HL-60 (cell line): ENCODE measurements around the gene NAGA.

ENCODE experiments used
- GABPA ChIP-seq: IDR thresholded peaks from 2 replicates; pipeline ENCODE4 v1.6.1; 2012; ENCODE audit warnings: low read depth
- POLR2AphosphoS5 ChIP-seq: IDR thresholded peaks from 2 replicates; pipeline ENCODE4 v1.6.1; 2012; ENCODE audit warnings: low read depth
- SPI1 ChIP-seq: IDR thresholded peaks from 2 replicates; pipeline ENCODE4 v1.6.1; 2012; ENCODE audit warnings: low read depth, mild to moderate bottlenecking, borderline replicate concordance
- TF ChIP-seq, protein P1 (sequence below): IDR thresholded peaks from one replicate; pipeline ENCODE4 v1.5.1; 2011; ENCODE audit warnings: low read length, control low read depth, inconsistent platforms; ENCODE audit not compliant: insufficient read depth
- TF ChIP-seq, protein P2 (sequence below): IDR thresholded peaks from 2 replicates; pipeline ENCODE4 v1.6.1; 2012; ENCODE audit warnings: low read depth; ENCODE audit not compliant: insufficient replicate concordance

DNA sequence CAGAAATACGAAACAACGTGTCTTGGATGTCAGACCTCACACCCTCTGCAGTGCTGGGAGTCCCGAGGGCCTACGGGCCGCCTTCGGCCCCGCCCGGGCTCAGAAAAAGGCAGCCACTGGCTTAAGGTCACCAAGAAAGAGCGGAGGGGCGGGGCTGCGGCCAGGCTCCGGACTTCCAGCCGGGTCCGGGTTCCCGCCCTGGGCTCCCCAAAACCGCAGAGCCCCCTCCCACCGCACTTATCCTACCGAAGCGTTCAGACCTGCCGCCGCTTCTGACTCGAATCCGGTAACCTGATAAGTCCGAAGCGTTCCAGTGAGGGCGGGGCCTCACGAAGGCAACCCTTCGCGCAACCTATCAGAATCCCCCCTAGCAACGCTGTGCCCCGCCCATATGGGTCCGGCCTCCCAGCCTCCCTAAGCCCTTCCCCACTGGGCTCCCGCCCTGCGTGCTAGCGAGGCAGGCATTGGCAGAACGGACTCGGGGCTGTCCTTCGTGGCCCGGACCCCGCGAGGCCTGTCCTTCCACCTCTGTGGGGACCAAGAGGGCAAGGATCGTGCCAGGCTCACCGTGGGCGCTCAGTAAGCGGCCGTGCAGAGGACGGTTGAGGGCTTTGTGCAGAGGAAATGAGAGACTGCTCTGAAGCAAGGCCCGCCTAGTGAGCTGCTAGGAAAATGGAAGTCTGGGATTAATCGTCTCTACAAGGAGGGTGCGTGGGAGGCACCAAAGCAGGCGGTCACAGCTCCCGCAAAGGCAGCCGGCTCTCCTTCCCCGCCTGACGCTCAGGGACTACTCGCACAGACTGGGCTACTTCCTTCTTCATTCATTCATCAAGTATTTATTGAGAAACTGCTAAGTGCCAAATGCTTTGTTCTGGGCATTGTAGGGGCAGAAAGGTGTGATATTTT lies at the start of gene NAGA:
- TF ChIP-seq POLR2AphosphoS5 = peak; percentile 81
- TF ChIP-seq, protein P1, sequence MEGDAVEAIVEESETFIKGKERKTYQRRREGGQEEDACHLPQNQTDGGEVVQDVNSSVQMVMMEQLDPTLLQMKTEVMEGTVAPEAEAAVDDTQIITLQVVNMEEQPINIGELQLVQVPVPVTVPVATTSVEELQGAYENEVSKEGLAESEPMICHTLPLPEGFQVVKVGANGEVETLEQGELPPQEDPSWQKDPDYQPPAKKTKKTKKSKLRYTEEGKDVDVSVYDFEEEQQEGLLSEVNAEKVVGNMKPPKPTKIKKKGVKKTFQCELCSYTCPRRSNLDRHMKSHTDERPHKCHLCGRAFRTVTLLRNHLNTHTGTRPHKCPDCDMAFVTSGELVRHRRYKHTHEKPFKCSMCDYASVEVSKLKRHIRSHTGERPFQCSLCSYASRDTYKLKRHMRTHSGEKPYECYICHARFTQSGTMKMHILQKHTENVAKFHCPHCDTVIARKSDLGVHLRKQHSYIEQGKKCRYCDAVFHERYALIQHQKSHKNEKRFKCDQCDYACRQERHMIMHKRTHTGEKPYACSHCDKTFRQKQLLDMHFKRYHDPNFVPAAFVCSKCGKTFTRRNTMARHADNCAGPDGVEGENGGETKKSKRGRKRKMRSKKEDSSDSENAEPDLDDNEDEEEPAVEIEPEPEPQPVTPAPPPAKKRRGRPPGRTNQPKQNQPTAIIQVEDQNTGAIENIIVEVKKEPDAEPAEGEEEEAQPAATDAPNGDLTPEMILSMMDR = no peak
- no peak for TF ChIP-seq GABPA
- TF ChIP-seq, protein P2, sequence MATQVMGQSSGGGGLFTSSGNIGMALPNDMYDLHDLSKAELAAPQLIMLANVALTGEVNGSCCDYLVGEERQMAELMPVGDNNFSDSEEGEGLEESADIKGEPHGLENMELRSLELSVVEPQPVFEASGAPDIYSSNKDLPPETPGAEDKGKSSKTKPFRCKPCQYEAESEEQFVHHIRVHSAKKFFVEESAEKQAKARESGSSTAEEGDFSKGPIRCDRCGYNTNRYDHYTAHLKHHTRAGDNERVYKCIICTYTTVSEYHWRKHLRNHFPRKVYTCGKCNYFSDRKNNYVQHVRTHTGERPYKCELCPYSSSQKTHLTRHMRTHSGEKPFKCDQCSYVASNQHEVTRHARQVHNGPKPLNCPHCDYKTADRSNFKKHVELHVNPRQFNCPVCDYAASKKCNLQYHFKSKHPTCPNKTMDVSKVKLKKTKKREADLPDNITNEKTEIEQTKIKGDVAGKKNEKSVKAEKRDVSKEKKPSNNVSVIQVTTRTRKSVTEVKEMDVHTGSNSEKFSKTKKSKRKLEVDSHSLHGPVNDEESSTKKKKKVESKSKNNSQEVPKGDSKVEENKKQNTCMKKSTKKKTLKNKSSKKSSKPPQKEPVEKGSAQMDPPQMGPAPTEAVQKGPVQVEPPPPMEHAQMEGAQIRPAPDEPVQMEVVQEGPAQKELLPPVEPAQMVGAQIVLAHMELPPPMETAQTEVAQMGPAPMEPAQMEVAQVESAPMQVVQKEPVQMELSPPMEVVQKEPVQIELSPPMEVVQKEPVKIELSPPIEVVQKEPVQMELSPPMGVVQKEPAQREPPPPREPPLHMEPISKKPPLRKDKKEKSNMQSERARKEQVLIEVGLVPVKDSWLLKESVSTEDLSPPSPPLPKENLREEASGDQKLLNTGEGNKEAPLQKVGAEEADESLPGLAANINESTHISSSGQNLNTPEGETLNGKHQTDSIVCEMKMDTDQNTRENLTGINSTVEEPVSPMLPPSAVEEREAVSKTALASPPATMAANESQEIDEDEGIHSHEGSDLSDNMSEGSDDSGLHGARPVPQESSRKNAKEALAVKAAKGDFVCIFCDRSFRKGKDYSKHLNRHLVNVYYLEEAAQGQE = no peak
- TF ChIP-seq SPI1 = no peak; the same call in 1 of the 2 replicates
